ENCODE results near the gene HOXA6. TPM values are rescaled to one million over a fixed set of nuclear protein-coding genes. Genes with fewer than 3 reads are reported as not detected.

HOXA6 gene
- total and polyA plus RNA-seq, 2 of the 4 experiments (the other 2 are of a cell fraction), result 1.4 to 1.8 TPM

- Histone ChIP-seq H2BK15ac (ENCODE audit: low read depth, low read length) (0 out of 3 replicates have a peak overlapping the region, but pooled peaks have one; percentile 9), H4K91ac (ENCODE audit: insufficient read depth, low read depth, low read length) (peak overlapping the region; percentile 65), H3K36me3 (ENCODE audit: control insufficient read depth, insufficient read depth, low read length) (no peaks in the 10 kb centered on the region; the same call in 1 of the 2 replicates), H3K4me1 (ENCODE audit: control insufficient read depth, insufficient read depth, low read length) (peaks cover 15% of the 10 kb centered on the region), H3K56ac (ENCODE audit: extremely low read depth, insufficient read depth, low read length) (peak overlapping the region; percentile 75), H2BK20ac (ENCODE audit: low read depth, low read length) (no peak overlapping the region), H3K18ac (ENCODE audit: low read depth, low read length) (peak overlapping the region; percentile 38; the same call in 1 of the 2 replicates), H3K4ac (ENCODE audit: low read depth, low read length) (peak overlapping the region; percentile 42), H2BK5ac (ENCODE audit: low read depth, low read length, poor library complexity, severe bottlenecking) (peak overlapping the region; percentile 22), H3K79me1 (ENCODE audit: low read depth in 1 of 2, low read length in 2 of 2) (peaks cover 9 to 31% of the 10 kb centered on the region in 2 experiments; a peak in 3 of 4 replicates), H3K14ac (replicated peaks; ENCODE audit: low read depth, low read length) (peak overlapping the region; percentile 23; the same call in 1 of the 2 replicates), H3K9me3 (ENCODE audit: control insufficient read depth, insufficient read depth, low read length) (no peaks in the 10 kb centered on the region), H4K8ac (ENCODE audit: low read depth in 2 of 2, low read length in 2 of 2) (peak overlapping the region; percentile 55 to 75; a peak in 2 of 4 replicates), H3K27ac (ENCODE audit: insufficient read depth, low read length) (peak overlapping the region; percentile 83), H3K9me1 (ENCODE audit: insufficient read depth, low read length) (peaks cover 3% of the 10 kb centered on the region; the same call in 1 of the 2 replicates), H3K23ac (ENCODE audit: low read depth, low read length) (peak overlapping the region; percentile 43), H4K5ac (ENCODE audit: low read depth, low read length) (peak overlapping the region; percentile 49), H2AK5ac (ENCODE audit: low read depth, low read length) (0 out of 2 replicates have a peak overlapping the region, but pooled peaks have one; percentile 20), H3K27me3 (ENCODE audit: control insufficient read depth, insufficient read depth, low read length) (no peaks in the 10 kb centered on the region), H4K20me1 (ENCODE audit: insufficient read depth, low read length) (no peaks in the 10 kb centered on the region), H3K9ac (ENCODE audit: low read depth, low read length) (peak overlapping the region; percentile 74), H2BK120ac (ENCODE audit: low read depth, low read length) (peak overlapping the region; percentile 27), H2AFZ (replicated peaks; ENCODE audit: low read length, poor library complexity) (peak overlapping the region; percentile 84), H3K4me3 (ENCODE audit: insufficient read depth, low read depth, low read length) (peak overlapping the region; percentile 54), H2AK9ac (replicated peaks; ENCODE audit: low read depth, low read length, poor library complexity) (peak overlapping the region; percentile 68), H3K4me2 (ENCODE audit: low read depth, low read length) (peak overlapping the region; percentile 87)
- no TSS peak for BruUV-seq (replicated peaks)
- ATAC-seq (ENCODE audit: low read depth), result peak; percentile 71
- CTCF ChIA-PET, result interaction anchor here (0.6 to 1.3 kb wide), 5 partner anchors 9 to 1257 kb away, joined by 3 to 5 read pairs (median 3); no protein-coding TSS in a partner anchor
- DNase-seq, result peak; percentile 78
- POLR2A ChIA-PET (ENCODE audit: unreplicated experiment), result no interaction called here
- in situ Hi-C loops (cut with MboI; ENCODE audit: low sequenced_read_pairs), result no loop called here
- intact Hi-C loops (cut with micrococcal nuclease), result no loop called here
- dilution Hi-C loops (cut with HindIII; ENCODE audit: low sequenced_read_pairs, unreplicated experiment), result no loop called here
- 3% methylated on average over 33 of the region's 58 CpGs; no CpG with 5 or more reads in 1 of the 2 experiments for WGBS, 2 experiments (ENCODE audit: extremely low coverage in 2 of 2, insufficient read length in 1 of 2)
- TF ChIP-seq ELK1 (IDR thresholded peaks at IDR 0.05; ENCODE audit: borderline replicate concordance, low read depth, low read length) (no peak), BHLHE40 (IDR thresholded peaks at IDR 0.05; ENCODE audit: low read depth, low read length) (peak; percentile 58), RAD21 (IDR thresholded peaks at IDR 0.05; ENCODE audit: low read length) (peak; percentile 50), CTCF (conservative IDR thresholded peaks at IDR 0.05; ENCODE audit: low read depth, low read length) (peak; percentile 78), SMC3 (IDR thresholded peaks at IDR 0.05; ENCODE audit: low read depth, low read length) (peak; percentile 51; the same call in 1 of the 2 replicates), POLR2A (IDR thresholded peaks at IDR 0.05; ENCODE audit: low read depth, low read length) (peak; percentile 58; the same call in 1 of the 2 replicates)
Measured at GRCh38 chr7:27150568-27151340, 3.2 kb upstream of the HOXA6 start.
